Right lobe of liver (tissue), 6 donors: Measurements from ENCODE around the gene VPS18. TPM values are rescaled to one million over a fixed set of nuclear protein-coding genes. Genes with fewer than 3 reads are reported as not detected.

ENCODE experiments used
- ATAC-seq, 4 donors: fragments of 200-7000 bp; cut with Tn5 transposase; one replicate each; pipeline ENCODE4 v1.9.1; 2020; ENCODE audit warnings: mild to moderate bottlenecking in 4 of 4, moderate library complexity in 4 of 4
- DNase-seq, 3 donors: peaks; one replicate each; pipeline ENCODE4 v3.0.0-alpha.2; 2020
- H3K27ac ChIP-seq, 3 donors: fragments of 200-600 bp; one replicate each; pipeline ENCODE4 v1.8.0; 2022
- H3K27me3 ChIP-seq, 2 donors: fragments of 200-600 bp; one replicate each; pipeline ENCODE4 v1.8.0; 2022
- H3K36me3 ChIP-seq, 4 donors: fragments of 200-600 bp; sonication (generic) in 1 of 4; one replicate each; pipeline versions ENCODE4 v1.5.1 to v1.8.0; 2017 to 2022; ENCODE audit warnings: control low read depth in 1 of 4
- H3K4me1 ChIP-seq, 4 donors: fragments of 200-600 bp; sonication (generic) in 1 of 4; one replicate each; pipeline versions ENCODE4 v1.5.1 to v1.8.0; 2017 to 2022; ENCODE audit warnings: control low read depth in 1 of 4
- H3K4me3 ChIP-seq, 3 donors: fragments of 200-600 bp; one replicate each; pipeline ENCODE4 v1.8.0; 2022
- H3K9me3 ChIP-seq, 4 donors: fragments of 200-600 bp; sonication (generic) in 1 of 4; one replicate each; pipeline versions ENCODE4 v1.5.1 to v1.8.0; 2017 to 2022; ENCODE audit warnings: control low read depth in 1 of 4
- CTCF ChIP-seq, 4 donors: fragments of 200-600 bp in 3 of 4; fragments of 450-650 bp in 1 of 4; IDR thresholded peaks; one replicate each; pipeline versions ENCODE4 v1.5.1 to v1.8.0; 2016 to 2022; ENCODE audit warnings: antibody characterized with exemption in 4 of 4, mild to moderate bottlenecking in 2 of 4
- POLR2A ChIP-seq: fragments of 450-650 bp; IDR thresholded peaks from one replicate; pipeline ENCODE4 v1.6.1; 2017; ENCODE audit warnings: antibody characterized with exemption, mild to moderate bottlenecking
- WGBS: methylation state at CpG from one replicate; pipeline ENCODE4 v1.1.6; 2018; ENCODE audit warnings: low coverage, low lambda C conversion rate; ENCODE audit not compliant: insufficient coverage; ENCODE audit errors: missing lambda C conversion rate; 5-methylcytosine and 5-hydroxymethylcytosine counted together
- intact Hi-C, 2 donors: fragments of 100-400 bp; cut with DNase I; formaldehyde crosslinking; loops; one replicate each; pipeline versions ENCODE4 v1.11.2 to v1.14.1; 2022
- small RNA-seq, 2 experiments: library from RNA; depleted of rRNA; stranded (forward); fragments of <200 nt; gene quantifications; one replicate each; pipeline ENCODE3, GENCODE V24; 2016
- total RNA-seq, 6 experiments: library from RNA; depleted of rRNA in 2 of 6; stranded (reverse); fragments of >200 nt in 2 of 6; fragmentation: NEBNext Ultra II Directional in 3 of 6; extraction: Animal tissue kit (Norgen Biotek cat#: 25700) in 3 of 6; gene quantifications; one replicate each; pipeline versions ENCODE4 v1.1.0 to v1.2.4, GENCODE V29; 2016 to 2023
- donor health status: DM: no; HTN: yes; CAD: no.
- donor health status: DM: no; HTN: no; CAD: no.
- donor health status: DM: no; HTN: no; CAD: no.
- donor health status: DM: no; HTN: yes; CAD: no.
- donor health status: DM: no; HTN: yes; CAD: no.

Gene VPS18
- total RNA-seq, 6 experiments from 2014 or later: 8.4 to 24.7 (median 12.9) TPM

GRCh38 chr15:40952301-40952900 lies 58.2 kb downstream of the VPS18 start:
- Histone ChIP-seq H3K4me3 (peak overlapping the region; percentile 56 to 76 (median 72)), H3K36me3 (no peaks in the 10 kb centered on the region), H3K27ac (peak overlapping the region in 2 of 3 donors; percentile 80 to 89), H3K4me1 (peaks cover 0 to 22% (median 7%) of the 10 kb centered on the region in 4 donors), H3K9me3 (no peaks in the 10 kb centered on the region), H3K27me3 (no peaks in the 10 kb centered on the region)
- TF ChIP-seq POLR2A (no peak), CTCF (IDR thresholded peaks at IDR 0.05) (no peak)
- ATAC-seq (peak in 1 of 4 donors; percentile 3), DNase-seq (no peak)
- intact Hi-C loops: no loop called here
- 40% methylated on average over 2 of the region's 23 CpGs for WGBS

GRCh38 chr15:40952901-40953712 lies 58.9 kb downstream of the VPS18 start, which contains the start of gene CHAC1:
Gene CHAC1 (plus strand): TSS chr15:40953471. CDS start chr15:40953584, 113 bp downstream.
- TF ChIP-seq POLR2A (peak; percentile 87), CTCF (IDR thresholded peaks at IDR 0.05) (peak in 1 of 4 donors; percentile 8)
- peak within 1 kb of the TSS in 2 of 3 donors; percentile 80 to 89 for H3K27ac ChIP-seq
- peak; percentile 86 to 91 (median 89) for ATAC-seq

More at GRCh38 chr15:40952901-40953712, 58.9 kb downstream of the VPS18 start, which contains the start of gene CHAC1:
- WGBS: 0% methylated on average over 4 of the region's 72 CpGs
- H3K4me1 ChIP-seq: peaks cover 0 to 22% (median 7%) of the 10 kb centered on the region in 4 donors
- no peaks in the 10 kb centered on the region for H3K36me3 ChIP-seq
- intact Hi-C loops: no loop called here
- no peaks in the 10 kb centered on the region for H3K27me3 ChIP-seq
- peak within 1 kb of the TSS; percentile 56 to 76 (median 72) for H3K4me3 ChIP-seq
- DNase-seq: peak; percentile 96 to 99 (median 98)
- H3K9me3 ChIP-seq: no peaks in the 10 kb centered on the region

Small RNAs within 50 kb of the gene (small RNA-seq; reads per million reads assigned to genes)
- gene AC025166.1 (0 reads per million in 2 experiments), gene ISCA1P4 (0 reads per million in 2 experiments)

Other genes starting within 250 kb of the VPS18 start
- gene RAD51, start 199.3 kb upstream of the VPS18 start, total RNA-seq: 1 to 10 TPM in 2 of 6 experiments, under 1 TPM in 2, not detected in 2; 0.66 to 1.7 (median 1.1) TPM
- 10 to 100 TPM; 25.3 to 38.5 (median 29.5) TPM for gene RMDN3, start 139.2 kb upstream of the VPS18 start, total RNA-seq
- 100 to 1,000 TPM in 2 of 6 experiments, 10 to 100 TPM in 4; 65.4 to 181 (median 82.0) TPM for gene GCHFR, start 130.4 kb upstream of the VPS18 start, total RNA-seq
- gene C15orf62, start 124.5 kb upstream of the VPS18 start, total RNA-seq: 1 to 10 TPM in 2 of 6 experiments, under 1 TPM in 4; 0.51 to 1.6 (median 0.83) TPM
- gene ZFYVE19, start 87.4 kb upstream of the VPS18 start, total RNA-seq: 10 to 100 TPM; 11.5 to 49.3 (median 19.5) TPM
- 10 to 100 TPM in 5 of 6 experiments, 1 to 10 TPM in 1; 7.8 to 23.7 (median 17.7) TPM for gene DNAJC17, start 87.0 kb upstream of the VPS18 start, total RNA-seq
- gene PPP1R14D, start 65.7 kb upstream of the VPS18 start, total RNA-seq: not detected
- 1 to 10 TPM; 1.1 to 7.9 (median 3.0) TPM for gene SPINT1, start 50.4 kb upstream of the VPS18 start, total RNA-seq
- not detected for gene RHOV, start 20.2 kb upstream of the VPS18 start, total RNA-seq
- gene DLL4, start 34.9 kb downstream of the VPS18 start, total RNA-seq: 1 to 10 TPM; 2.9 to 8.7 (median 4.2) TPM
- 10 to 100 TPM in 2 of 6 experiments, 1 to 10 TPM in 1, under 1 TPM in 3; 0.22 to 11.6 (median 0.97) TPM for gene CHAC1, start 59.0 kb downstream of the VPS18 start, total RNA-seq
- gene INO80, start 221.8 kb downstream of the VPS18 start, total RNA-seq: 10 to 100 TPM in 4 of 6 experiments, 1 to 10 TPM in 2; 7.8 to 12.5 (median 11.2) TPM